Kidney (tissue), 14 donors: Measurements from ENCODE around the gene JOSD2. TPM values are rescaled to one million over a fixed set of nuclear protein-coding genes. Genes with fewer than 3 reads are reported as not detected.

Source experiments
- DNase-seq, 5 donors: peaks; one replicate each; pipeline ENCODE4 v3.0.0-alpha.2; 2013 to 2020
- FAIRE-seq: peaks from 2 replicates; lab custom pipeline; 2012; peaks lifted over from hg19 to GRCh38; lab: Jason Lieb, UNC
- H3K27ac ChIP-seq, 2 donors: one replicate each; pipeline ENCODE4 v1.7.0; 2013; ENCODE audit warnings: low read depth in 2 of 2, low read length in 2 of 2, inconsistent platforms in 1 of 2
- H3K27me3 ChIP-seq: one replicate; pipeline ENCODE4 v1.7.1; 2013; ENCODE audit warnings: low read length, inconsistent platforms; ENCODE audit not compliant: control insufficient read depth, insufficient read depth
- H3K36me3 ChIP-seq, 3 donors: one replicate each; pipeline versions ENCODE4 v1.7.0 to v1.7.1; 2013; ENCODE audit warnings: low read length in 3 of 3, control low read depth in 1 of 3, inconsistent platforms in 1 of 3; ENCODE audit not compliant: insufficient read depth in 3 of 3, control insufficient read depth in 2 of 3
- H3K4me1 ChIP-seq, 3 donors: one replicate each; pipeline versions ENCODE4 v1.7.0 to v1.7.1; 2013; ENCODE audit warnings: low read length in 3 of 3, inconsistent platforms in 1 of 3, low read depth in 1 of 3; ENCODE audit not compliant: control insufficient read depth in 2 of 3, insufficient read depth in 2 of 3
- H3K4me3 ChIP-seq, 3 donors: one replicate each; pipeline versions ENCODE4 v1.7.0 to v1.8.1; 2013; ENCODE audit warnings: low read length in 3 of 3, control low read depth in 1 of 3, inconsistent platforms in 1 of 3
- H3K9ac ChIP-seq, 3 donors: one replicate each; pipeline versions ENCODE4 v1.7.0 to v1.7.1; 2013; ENCODE audit warnings: low read length in 3 of 3, control low read depth in 1 of 3, inconsistent platforms in 1 of 3
- H3K9me3 ChIP-seq, 3 donors: one replicate each; pipeline versions ENCODE4 v1.7.0 to v1.7.1; 2013; ENCODE audit warnings: low read length in 3 of 3, control low read depth in 1 of 3, inconsistent platforms in 1 of 3; ENCODE audit not compliant: control insufficient read depth in 2 of 3, insufficient read depth in 1 of 3
- intact Hi-C: fragments of 100-400 bp; cut with DNase I; formaldehyde crosslinking; loops from one replicate; pipeline ENCODE4 v1.11.1; 2022
- polyA plus RNA-seq: library from polyadenylated mRNA; stranded (reverse); fragments of 350-450 nt; fragmentation: Illumina TruSeq; extraction: RNeasy Lipid Tissue Mini Kit (QIAGEN cat#74804); gene quantifications from one replicate; pipeline ENCODE4 v1.2.3, GENCODE V29; 2014; ENCODE audit warnings: low read depth, low replicate concordance; ENCODE audit not compliant: insufficient read depth
- total RNA-seq: library from RNA; stranded (reverse); fragmentation: NEBNext Ultra II Directional; extraction: Animal tissue kit (Norgen Biotek cat#: 25700); gene quantifications from one replicate; pipeline ENCODE4 v1.2.1, GENCODE V29; 2021
- TF ChIP-seq, protein P1 (sequence below): IDR thresholded peaks from 3 replicates; pipeline ENCODE4 v1.5.1; 2012; ENCODE audit warnings: mild to moderate bottlenecking, moderate library complexity, borderline replicate concordance; ENCODE audit not compliant: insufficient read depth; ENCODE audit errors: extremely low read depth
- donor health status: control.
- donor health status: control.
- donor health status: control.
- donor health status: control.
- donor health status: control.
- donor health status: DM: yes; HTN: yes; CAD: no.
- donor health status: Normal renal cell carcinoma (clear cell type).

JOSD2 gene
- total and polyA plus RNA-seq, 2 donors from 2014 or later, result 31.7 to 73.7 TPM

DNA sequence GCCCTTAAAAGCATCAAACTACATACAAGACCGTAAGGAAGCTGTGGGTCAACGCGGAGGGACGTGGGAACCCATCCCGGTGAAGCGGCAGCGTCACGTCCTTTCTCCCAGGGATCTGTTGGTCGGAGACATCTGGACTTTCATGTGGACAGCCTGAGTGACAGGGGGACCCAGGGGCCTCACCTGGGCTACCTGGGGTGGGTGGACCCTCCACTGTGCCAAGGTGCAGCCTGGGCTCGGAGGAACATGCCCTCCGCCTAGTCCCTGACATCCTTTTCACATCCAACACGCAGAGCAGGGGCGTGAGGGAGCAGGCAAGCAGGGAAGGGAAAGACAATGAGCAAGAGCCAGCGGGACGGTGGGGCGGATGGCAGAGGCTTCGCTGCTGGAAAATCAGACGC is 20.6 kb downstream of the JOSD2 start:
- peaks cover 7% of the 10 kb centered on the region for H3K27me3 ChIP-seq
- TF ChIP-seq, protein P1, sequence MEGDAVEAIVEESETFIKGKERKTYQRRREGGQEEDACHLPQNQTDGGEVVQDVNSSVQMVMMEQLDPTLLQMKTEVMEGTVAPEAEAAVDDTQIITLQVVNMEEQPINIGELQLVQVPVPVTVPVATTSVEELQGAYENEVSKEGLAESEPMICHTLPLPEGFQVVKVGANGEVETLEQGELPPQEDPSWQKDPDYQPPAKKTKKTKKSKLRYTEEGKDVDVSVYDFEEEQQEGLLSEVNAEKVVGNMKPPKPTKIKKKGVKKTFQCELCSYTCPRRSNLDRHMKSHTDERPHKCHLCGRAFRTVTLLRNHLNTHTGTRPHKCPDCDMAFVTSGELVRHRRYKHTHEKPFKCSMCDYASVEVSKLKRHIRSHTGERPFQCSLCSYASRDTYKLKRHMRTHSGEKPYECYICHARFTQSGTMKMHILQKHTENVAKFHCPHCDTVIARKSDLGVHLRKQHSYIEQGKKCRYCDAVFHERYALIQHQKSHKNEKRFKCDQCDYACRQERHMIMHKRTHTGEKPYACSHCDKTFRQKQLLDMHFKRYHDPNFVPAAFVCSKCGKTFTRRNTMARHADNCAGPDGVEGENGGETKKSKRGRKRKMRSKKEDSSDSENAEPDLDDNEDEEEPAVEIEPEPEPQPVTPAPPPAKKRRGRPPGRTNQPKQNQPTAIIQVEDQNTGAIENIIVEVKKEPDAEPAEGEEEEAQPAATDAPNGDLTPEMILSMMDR, result no peak
- no peaks in the 10 kb centered on the region for H3K36me3 ChIP-seq
- H3K4me3 ChIP-seq, result no peak overlapping the region
- H3K27ac ChIP-seq, result no peak overlapping the region
- H3K4me1 ChIP-seq, result no peaks in the 10 kb centered on the region
- FAIRE-seq (no peak), DNase-seq (peak in 1 of 5 donors; percentile 43)
- intact Hi-C loops, result no loop called here
- no peaks in the 10 kb centered on the region for H3K9me3 ChIP-seq
- no peak overlapping the region for H3K9ac ChIP-seq

DNA sequence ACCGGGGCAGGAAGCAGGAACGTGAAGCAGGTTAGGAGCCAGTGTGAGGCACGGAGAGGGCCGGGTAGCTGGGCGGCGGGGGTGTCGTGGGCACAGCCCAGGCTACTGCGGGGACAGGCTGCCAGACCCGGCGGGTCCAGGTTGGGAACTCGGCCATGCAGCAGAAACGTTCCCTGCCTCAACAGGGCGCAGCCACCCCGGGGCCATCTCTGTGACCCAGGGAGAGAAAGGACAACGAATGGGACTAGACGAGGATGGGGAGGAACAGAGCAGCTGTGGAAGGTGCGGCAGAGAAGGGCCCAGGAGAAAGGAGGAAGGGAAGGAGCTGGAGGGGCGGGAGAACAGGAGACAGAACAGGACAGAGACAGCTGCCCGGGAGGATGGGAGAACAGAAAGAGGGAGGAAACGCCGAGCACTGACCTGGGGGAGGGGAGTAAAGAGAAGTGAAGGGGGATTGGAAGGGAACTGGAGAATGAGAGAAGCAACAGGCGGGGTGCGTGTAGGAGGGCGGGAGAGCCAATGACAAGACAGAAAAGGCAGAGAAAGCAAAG is 21.5 kb downstream of the JOSD2 start:
- no peaks in the 10 kb centered on the region for H3K9me3 ChIP-seq
- no peak overlapping the region for H3K9ac ChIP-seq
- H3K4me3 ChIP-seq, result no peak overlapping the region
- DNase-seq (peak in 2 of 5 donors; percentile 40 to 66), FAIRE-seq (no peak)
- H3K36me3 ChIP-seq, result no peaks in the 10 kb centered on the region
- no peak overlapping the region for H3K27ac ChIP-seq
- H3K27me3 ChIP-seq, result peaks cover 7% of the 10 kb centered on the region
- H3K4me1 ChIP-seq, result no peaks in the 10 kb centered on the region
- intact Hi-C loops, result no loop called here
- TF ChIP-seq, protein P1, result no peak

DNA sequence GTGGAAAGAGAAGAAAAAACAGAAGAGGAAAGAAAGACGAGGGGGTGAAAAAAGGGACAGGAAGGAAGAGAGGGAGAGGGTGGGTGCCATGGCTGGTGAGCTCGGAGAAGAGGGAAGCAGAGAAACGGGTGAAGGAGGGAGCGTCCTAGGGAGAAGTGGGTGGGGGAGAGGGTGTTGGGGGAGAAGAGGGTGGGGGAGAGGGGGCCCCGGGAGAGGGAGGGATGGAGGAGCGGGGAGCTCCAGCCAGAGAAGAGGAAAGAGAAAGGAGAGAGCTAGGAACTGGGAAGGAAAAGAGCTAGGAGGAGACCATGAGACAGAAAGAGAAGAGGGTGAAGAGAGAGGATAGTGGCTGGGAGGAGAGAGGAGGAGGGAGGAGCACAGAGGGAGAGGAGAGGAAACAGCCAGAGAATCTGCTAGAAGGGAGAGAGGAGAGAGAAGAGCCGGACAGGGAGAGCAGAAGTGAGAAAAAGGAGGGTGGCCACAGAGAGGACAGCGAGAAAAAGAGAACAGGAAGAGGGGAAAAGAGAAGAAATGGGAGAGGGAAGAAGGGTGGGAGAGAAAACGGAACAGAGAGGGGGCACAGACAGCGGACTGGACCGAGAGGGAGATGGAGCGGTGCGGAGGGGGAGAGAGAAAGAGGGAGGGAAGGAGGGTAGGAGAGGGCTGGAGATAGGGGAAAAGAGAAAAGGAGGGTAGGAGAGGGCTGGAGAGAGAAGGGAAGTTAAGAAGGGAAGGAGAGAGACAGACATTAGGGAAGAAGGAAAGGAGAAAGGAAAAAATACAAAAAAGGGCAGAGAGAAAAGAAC is 22.4 kb downstream of the JOSD2 start:
- TF ChIP-seq, protein P1, result no peak
- intact Hi-C loops, result no loop called here
- no peak overlapping the region for H3K9ac ChIP-seq
- FAIRE-seq, result no peak
- H3K27me3 ChIP-seq, result peaks cover 7% of the 10 kb centered on the region
- no peaks in the 10 kb centered on the region for H3K36me3 ChIP-seq
- DNase-seq, result peak in 1 of 5 donors; percentile 33
- H3K4me1 ChIP-seq, result no peaks in the 10 kb centered on the region
- H3K27ac ChIP-seq, result no peak overlapping the region
- no peaks in the 10 kb centered on the region for H3K9me3 ChIP-seq
- H3K4me3 ChIP-seq, result no peak overlapping the region
